ENCODE measurements around the gene FIGN. TPM values are rescaled to one million over a fixed set of nuclear protein-coding genes. Genes with fewer than 3 reads are reported as not detected.

FIGN gene
- total and polyA plus RNA-seq, 2 of the 13 experiments (the other 11 are each of a cell fraction or from before 2014, with no cell fraction given), result 6.6 to 6.7 TPM

- TF ChIP-seq ZNF18 (CRISPR knock-in tag; IDR thresholded peaks at IDR 0.05; ENCODE audit: insufficient replicate concordance), result peak; percentile 66
- TF ChIP-seq MED13 (CRISPR knock-in tag; IDR thresholded peaks at IDR 0.05), result peak; percentile 53; the same call in 1 of the 2 replicates
- TF ChIP-seq ZKSCAN1 (IDR thresholded peaks at IDR 0.05; ENCODE audit: low read length), result no peak
- peak; percentile 82; the same call in 1 of the 2 replicates for TF ChIP-seq ZNF773 (CRISPR knock-in tag; IDR thresholded peaks at IDR 0.05; ENCODE audit: borderline replicate concordance)
- TF ChIP-seq RARG (CRISPR knock-in tag; IDR thresholded peaks at IDR 0.05; ENCODE audit: low read depth), result no peak
- peak; percentile 18; the same call in 1 of the 2 replicates for TF ChIP-seq KMT2B (CRISPR knock-in tag; IDR thresholded peaks at IDR 0.05)
- no peak for TF ChIP-seq IRF2 (CRISPR knock-in tag; IDR thresholded peaks at IDR 0.05)
- no peak for TF ChIP-seq ZNF10 (CRISPR knock-in tag; IDR thresholded peaks at IDR 0.05; ENCODE audit: borderline replicate concordance, low read depth)
- TF ChIP-seq YY1 (IDR thresholded peaks at IDR 0.05; ENCODE audit: insufficient read depth, insufficient replicate concordance, low read depth, low read length), result peak; percentile 35
- TF ChIP-seq ZNF329 (CRISPR knock-in tag; IDR thresholded peaks at IDR 0.05; ENCODE audit: low read depth), result no peak
- peak; percentile 68; the same call in 1 of the 2 replicates for TF ChIP-seq ZFP91 (CRISPR knock-in tag; IDR thresholded peaks at IDR 0.05; ENCODE audit: borderline replicate concordance)
- TF ChIP-seq RAD21 (CRISPR knock-in tag; IDR thresholded peaks at IDR 0.05), result peak; percentile 45
- TF ChIP-seq E2F2 (CRISPR knock-in tag; IDR thresholded peaks at IDR 0.05; ENCODE audit: borderline replicate concordance), result no peak
- TF ChIP-seq ZNF546 (CRISPR knock-in tag; conservative IDR thresholded peaks at IDR 0.05), result peak; percentile 79; the same call in 1 of the 2 replicates
- TF ChIP-seq ZNF784 (CRISPR knock-in tag; IDR thresholded peaks at IDR 0.05; ENCODE audit: borderline replicate concordance), result no peak
- no peak for TF ChIP-seq RNF219 (CRISPR knock-in tag; IDR thresholded peaks at IDR 0.05)
- no peak for TF ChIP-seq ZNF616 (CRISPR knock-in tag; IDR thresholded peaks at IDR 0.05; ENCODE audit: low read depth)
- TF ChIP-seq ZNF253 (CRISPR knock-in tag; IDR thresholded peaks at IDR 0.05; ENCODE audit: borderline replicate concordance), result no peak
Measured at GRCh38 chr2:163736433-163737189, 803 bp upstream of the FIGN start (continued).

Data from HepG2 (cell line).